K562 (cell line): ENCODE results near the gene GEMIN5. TPM values are rescaled to one million over a fixed set of nuclear protein-coding genes. Genes with fewer than 3 reads are reported as not detected.

Experiments
- ERF ChIP-seq: fragments of 450-650 bp; formaldehyde crosslinking; IDR thresholded peaks from 2 replicates; pipeline ENCODE4 v1.4.0; 2020; ENCODE audit warnings: mild to moderate bottlenecking, mixed read lengths
- HDAC6 ChIP-seq: IDR thresholded peaks from 2 replicates; pipeline ENCODE4 v1.6.1; 2012; ENCODE audit warnings: low read depth, mild to moderate bottlenecking, control low read depth, inconsistent platforms, low read length, moderate library complexity
- L3MBTL2 ChIP-seq: fragments of 450-650 bp; IDR thresholded peaks from 2 replicates; pipeline ENCODE4 v1.6.1; 2016; ENCODE audit warnings: mild to moderate bottlenecking, moderate library complexity
- POLR2AphosphoS5 ChIP-seq: IDR thresholded peaks from 2 replicates; pipeline ENCODE4 v1.6.1; 2011; ENCODE audit warnings: mild to moderate bottlenecking, low read depth, low read length, moderate library complexity; ENCODE audit not compliant: control insufficient read depth, insufficient read depth
- SP1 ChIP-seq: sonication (generic); formaldehyde crosslinking; IDR thresholded peaks from 2 replicates; pipeline ENCODE4 v1.8.1; 2022; ENCODE audit warnings: mild to moderate bottlenecking, missing genetic modification reagents
- TAL1 ChIP-seq: fragments of 450-650 bp; IDR thresholded peaks from 2 replicates; pipeline ENCODE4 v1.6.1; 2016; ENCODE audit warnings: mild to moderate bottlenecking
- TRIM28 ChIP-seq: fragments of 450-650 bp; IDR thresholded peaks from 2 replicates; pipeline ENCODE4 v1.6.1; 2017
- ZFP30 ChIP-seq: fragments of 250-450 bp; sonication (Bioruptor Pico); IDR thresholded peaks from 2 replicates; pipeline ENCODE4 v1.8.0; 2022; ENCODE audit warnings: moderate library complexity, mild to moderate bottlenecking, inconsistent platforms, borderline replicate concordance
- ZNF184 ChIP-seq: sonication (generic); formaldehyde crosslinking; IDR thresholded peaks from 2 replicates; pipeline ENCODE4 v1.5.0; 2020; ENCODE audit warnings: missing genetic modification reagents
- ZNF41 ChIP-seq: fragments of 250-450 bp; sonication (Bioruptor Pico); conservative IDR thresholded peaks from 2 replicates; pipeline ENCODE4 v1.4.0; 2020; ENCODE audit warnings: mild to moderate bottlenecking
- ZNF584 ChIP-seq: fragments of 200-800 bp; sonication (Bioruptor generic); IDR thresholded peaks from 2 replicates; pipeline ENCODE4 v1.6.1; 2016; ENCODE audit warnings: low read depth, mild to moderate bottlenecking, missing genetic modification characterization, missing compliant biosample characterization
- polyA plus RNA-seq, 8 experiments: library from polyadenylated mRNA; depleted of rRNA in 4 of 8; stranded (reverse) in 5 of 8; unstranded in 3 of 8; fragments of >200 nt; fragmentation: Nextera tagmentation in 2 of 8; fragmentation: Illumina TruSeq in 1 of 8; extraction: Ambion mirVana in 2 of 8; extraction: Trizol in 1 of 8; gene quantifications; 2 replicates each; pipeline versions ENCODE4 v1.2.1 to v1.2.3, GENCODE V29; 2011 to 2014; ENCODE audit warnings: inconsistent platforms in 1 of 8, missing spikeins in 1 of 8
- total RNA-seq, 7 experiments: library from RNA; depleted of rRNA in 6 of 7; stranded (reverse); fragments of >200 nt in 6 of 7; fragmentation: Illumina TruSeq in 2 of 7; extraction: Trizol in 2 of 7; gene quantifications; 2 replicates each; pipeline versions ENCODE4 v1.2.1 to v1.2.3, GENCODE V29; 2011 to 2021; ENCODE audit warnings: low replicate concordance in 1 of 7
- TF ChIP-seq, protein P1 (sequence below): fragments of 450-650 bp; IDR thresholded peaks from 2 replicates; pipeline ENCODE4 v1.6.1; 2016; ENCODE audit warnings: mild to moderate bottlenecking, moderate library complexity
- TF ChIP-seq, protein P2 (sequence below): sonication (generic); formaldehyde crosslinking; IDR thresholded peaks from 2 replicates; pipeline ENCODE4 v1.9.0; 2022; ENCODE audit warnings: mild to moderate bottlenecking, missing genetic modification reagents
- TF ChIP-seq, protein P3 (sequence below): fragments of 250-450 bp; sonication (Bioruptor Pico); IDR thresholded peaks from 2 replicates; pipeline ENCODE4 v1.8.0; 2022; ENCODE audit warnings: moderate library complexity, mild to moderate bottlenecking, inconsistent platforms

Gene GEMIN5
- total and polyA plus RNA-seq, 9 of the 15 experiments (the other 6 are each of a cell fraction or from before 2014, with no cell fraction given) = 10.3 to 48.2 (median 34.7) TPM

DNA sequence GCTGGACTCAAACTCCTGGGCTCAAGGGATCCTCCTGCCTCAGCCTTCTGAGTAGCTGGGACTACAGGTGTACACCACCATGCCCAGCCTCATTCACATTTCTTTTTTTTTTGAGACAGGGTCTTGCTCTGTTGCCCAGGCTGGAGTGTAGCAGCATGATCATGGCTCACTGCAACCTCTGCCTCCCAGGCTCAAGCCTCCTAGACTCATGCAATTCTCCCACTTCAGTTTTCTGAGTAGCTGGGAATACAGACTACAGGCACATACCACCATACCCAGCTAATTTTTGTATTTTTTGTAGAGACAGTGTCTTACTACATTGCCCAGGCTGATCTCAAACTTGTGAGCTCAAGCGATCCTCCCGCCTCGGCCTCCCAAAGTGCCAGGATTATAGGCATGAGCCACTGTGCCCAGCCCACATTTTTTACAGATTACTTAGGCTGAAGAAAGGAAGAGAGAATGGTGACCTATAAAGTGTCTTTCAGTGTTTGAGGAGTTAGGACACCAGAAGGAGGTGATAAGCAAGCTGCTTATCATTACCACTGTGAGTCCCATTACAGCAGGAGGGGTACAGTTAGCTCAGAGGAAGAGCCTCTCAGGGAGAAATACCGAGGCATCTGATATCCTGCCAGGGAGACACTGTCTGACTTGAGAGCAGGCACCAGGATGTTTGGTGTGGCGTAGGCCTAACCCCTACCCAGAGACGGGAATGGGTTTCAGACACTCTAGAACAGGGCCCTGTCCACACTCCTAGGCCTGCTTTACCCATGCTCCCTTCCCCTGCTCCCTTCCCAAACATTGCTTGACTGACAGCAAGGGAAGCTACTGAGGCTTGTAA is 97.4 kb downstream of the GEMIN5 start (continued):
- TF ChIP-seq, protein P1, sequence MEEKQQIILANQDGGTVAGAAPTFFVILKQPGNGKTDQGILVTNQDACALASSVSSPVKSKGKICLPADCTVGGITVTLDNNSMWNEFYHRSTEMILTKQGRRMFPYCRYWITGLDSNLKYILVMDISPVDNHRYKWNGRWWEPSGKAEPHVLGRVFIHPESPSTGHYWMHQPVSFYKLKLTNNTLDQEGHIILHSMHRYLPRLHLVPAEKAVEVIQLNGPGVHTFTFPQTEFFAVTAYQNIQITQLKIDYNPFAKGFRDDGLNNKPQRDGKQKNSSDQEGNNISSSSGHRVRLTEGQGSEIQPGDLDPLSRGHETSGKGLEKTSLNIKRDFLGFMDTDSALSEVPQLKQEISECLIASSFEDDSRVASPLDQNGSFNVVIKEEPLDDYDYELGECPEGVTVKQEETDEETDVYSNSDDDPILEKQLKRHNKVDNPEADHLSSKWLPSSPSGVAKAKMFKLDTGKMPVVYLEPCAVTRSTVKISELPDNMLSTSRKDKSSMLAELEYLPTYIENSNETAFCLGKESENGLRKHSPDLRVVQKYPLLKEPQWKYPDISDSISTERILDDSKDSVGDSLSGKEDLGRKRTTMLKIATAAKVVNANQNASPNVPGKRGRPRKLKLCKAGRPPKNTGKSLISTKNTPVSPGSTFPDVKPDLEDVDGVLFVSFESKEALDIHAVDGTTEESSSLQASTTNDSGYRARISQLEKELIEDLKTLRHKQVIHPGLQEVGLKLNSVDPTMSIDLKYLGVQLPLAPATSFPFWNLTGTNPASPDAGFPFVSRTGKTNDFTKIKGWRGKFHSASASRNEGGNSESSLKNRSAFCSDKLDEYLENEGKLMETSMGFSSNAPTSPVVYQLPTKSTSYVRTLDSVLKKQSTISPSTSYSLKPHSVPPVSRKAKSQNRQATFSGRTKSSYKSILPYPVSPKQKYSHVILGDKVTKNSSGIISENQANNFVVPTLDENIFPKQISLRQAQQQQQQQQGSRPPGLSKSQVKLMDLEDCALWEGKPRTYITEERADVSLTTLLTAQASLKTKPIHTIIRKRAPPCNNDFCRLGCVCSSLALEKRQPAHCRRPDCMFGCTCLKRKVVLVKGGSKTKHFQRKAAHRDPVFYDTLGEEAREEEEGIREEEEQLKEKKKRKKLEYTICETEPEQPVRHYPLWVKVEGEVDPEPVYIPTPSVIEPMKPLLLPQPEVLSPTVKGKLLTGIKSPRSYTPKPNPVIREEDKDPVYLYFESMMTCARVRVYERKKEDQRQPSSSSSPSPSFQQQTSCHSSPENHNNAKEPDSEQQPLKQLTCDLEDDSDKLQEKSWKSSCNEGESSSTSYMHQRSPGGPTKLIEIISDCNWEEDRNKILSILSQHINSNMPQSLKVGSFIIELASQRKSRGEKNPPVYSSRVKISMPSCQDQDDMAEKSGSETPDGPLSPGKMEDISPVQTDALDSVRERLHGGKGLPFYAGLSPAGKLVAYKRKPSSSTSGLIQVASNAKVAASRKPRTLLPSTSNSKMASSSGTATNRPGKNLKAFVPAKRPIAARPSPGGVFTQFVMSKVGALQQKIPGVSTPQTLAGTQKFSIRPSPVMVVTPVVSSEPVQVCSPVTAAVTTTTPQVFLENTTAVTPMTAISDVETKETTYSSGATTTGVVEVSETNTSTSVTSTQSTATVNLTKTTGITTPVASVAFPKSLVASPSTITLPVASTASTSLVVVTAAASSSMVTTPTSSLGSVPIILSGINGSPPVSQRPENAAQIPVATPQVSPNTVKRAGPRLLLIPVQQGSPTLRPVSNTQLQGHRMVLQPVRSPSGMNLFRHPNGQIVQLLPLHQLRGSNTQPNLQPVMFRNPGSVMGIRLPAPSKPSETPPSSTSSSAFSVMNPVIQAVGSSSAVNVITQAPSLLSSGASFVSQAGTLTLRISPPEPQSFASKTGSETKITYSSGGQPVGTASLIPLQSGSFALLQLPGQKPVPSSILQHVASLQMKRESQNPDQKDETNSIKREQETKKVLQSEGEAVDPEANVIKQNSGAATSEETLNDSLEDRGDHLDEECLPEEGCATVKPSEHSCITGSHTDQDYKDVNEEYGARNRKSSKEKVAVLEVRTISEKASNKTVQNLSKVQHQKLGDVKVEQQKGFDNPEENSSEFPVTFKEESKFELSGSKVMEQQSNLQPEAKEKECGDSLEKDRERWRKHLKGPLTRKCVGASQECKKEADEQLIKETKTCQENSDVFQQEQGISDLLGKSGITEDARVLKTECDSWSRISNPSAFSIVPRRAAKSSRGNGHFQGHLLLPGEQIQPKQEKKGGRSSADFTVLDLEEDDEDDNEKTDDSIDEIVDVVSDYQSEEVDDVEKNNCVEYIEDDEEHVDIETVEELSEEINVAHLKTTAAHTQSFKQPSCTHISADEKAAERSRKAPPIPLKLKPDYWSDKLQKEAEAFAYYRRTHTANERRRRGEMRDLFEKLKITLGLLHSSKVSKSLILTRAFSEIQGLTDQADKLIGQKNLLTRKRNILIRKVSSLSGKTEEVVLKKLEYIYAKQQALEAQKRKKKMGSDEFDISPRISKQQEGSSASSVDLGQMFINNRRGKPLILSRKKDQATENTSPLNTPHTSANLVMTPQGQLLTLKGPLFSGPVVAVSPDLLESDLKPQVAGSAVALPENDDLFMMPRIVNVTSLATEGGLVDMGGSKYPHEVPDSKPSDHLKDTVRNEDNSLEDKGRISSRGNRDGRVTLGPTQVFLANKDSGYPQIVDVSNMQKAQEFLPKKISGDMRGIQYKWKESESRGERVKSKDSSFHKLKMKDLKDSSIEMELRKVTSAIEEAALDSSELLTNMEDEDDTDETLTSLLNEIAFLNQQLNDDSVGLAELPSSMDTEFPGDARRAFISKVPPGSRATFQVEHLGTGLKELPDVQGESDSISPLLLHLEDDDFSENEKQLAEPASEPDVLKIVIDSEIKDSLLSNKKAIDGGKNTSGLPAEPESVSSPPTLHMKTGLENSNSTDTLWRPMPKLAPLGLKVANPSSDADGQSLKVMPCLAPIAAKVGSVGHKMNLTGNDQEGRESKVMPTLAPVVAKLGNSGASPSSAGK = no peak
- TF ChIP-seq ZFP30 (CRISPR knock-in tag) (no peak), SP1 (peak; percentile 65), ERF (CRISPR knock-in tag) (peak; percentile 65; the same call in 1 of the 2 replicates), ZNF584 (CRISPR knock-in tag) (no peak), L3MBTL2 (no peak), ZNF184 (CRISPR knock-in tag) (no peak), TAL1 (peak; percentile 91), HDAC6 (no peak), POLR2AphosphoS5 (peak; percentile 96), TRIM28 (no peak), ZNF41 (CRISPR knock-in tag) (no peak)
- TF ChIP-seq, protein P2, sequence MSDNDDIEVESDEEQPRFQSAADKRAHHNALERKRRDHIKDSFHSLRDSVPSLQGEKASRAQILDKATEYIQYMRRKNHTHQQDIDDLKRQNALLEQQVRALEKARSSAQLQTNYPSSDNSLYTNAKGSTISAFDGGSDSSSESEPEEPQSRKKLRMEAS = no peak
- TF ChIP-seq, protein P3, sequence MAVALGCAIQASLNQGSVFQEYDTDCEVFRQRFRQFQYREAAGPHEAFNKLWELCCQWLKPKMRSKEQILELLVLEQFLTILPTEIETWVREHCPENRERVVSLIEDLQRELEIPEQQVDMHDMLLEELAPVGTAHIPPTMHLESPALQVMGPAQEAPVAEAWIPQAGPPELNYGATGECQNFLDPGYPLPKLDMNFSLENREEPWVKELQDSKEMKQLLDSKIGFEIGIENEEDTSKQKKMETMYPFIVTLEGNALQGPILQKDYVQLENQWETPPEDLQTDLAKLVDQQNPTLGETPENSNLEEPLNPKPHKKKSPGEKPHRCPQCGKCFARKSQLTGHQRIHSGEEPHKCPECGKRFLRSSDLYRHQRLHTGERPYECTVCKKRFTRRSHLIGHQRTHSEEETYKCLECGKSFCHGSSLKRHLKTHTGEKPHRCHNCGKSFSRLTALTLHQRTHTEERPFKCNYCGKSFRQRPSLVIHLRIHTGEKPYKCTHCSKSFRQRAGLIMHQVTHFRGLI (CRISPR knock-in tag) = no peak
